ENCODE measurements around the gene MTG2.

GRCh38 chr20:62151225-62151624 lies 31.6 kb upstream of the MTG2 start:
- TF ChIP-seq EZH2phosphoT487 (IDR thresholded peaks at IDR 0.05; ENCODE audit: low read depth) (no peak), CTCF (IDR thresholded peaks at IDR 0.05; ENCODE audit: low read depth, low read length) (no peak)
